Sigmoid colon (tissue), 7 donors: ENCODE data around the gene SGPP1. TPM values are rescaled to one million over a fixed set of nuclear protein-coding genes. Genes with fewer than 3 reads are reported as not detected.

ENCODE experiments used
- DNase-seq: peaks from one replicate; pipeline ENCODE4 v3.0.0-alpha.2; 2019
- H3K27ac ChIP-seq, 4 donors: fragments of 200-600 bp; sonication (generic); one replicate each; pipeline ENCODE4 v1.5.1; 2016 to 2019; ENCODE audit warnings: mild to moderate bottlenecking in 1 of 4
- H3K27me3 ChIP-seq, 3 donors: fragments of 200-600 bp; sonication (generic); one replicate each; pipeline ENCODE4 v1.5.1; 2019; ENCODE audit warnings: mild to moderate bottlenecking in 1 of 3
- H3K36me3 ChIP-seq, 4 donors: fragments of 200-600 bp; sonication (generic); one replicate each; pipeline ENCODE4 v1.5.1; 2016 to 2019
- H3K4me1 ChIP-seq, 4 donors: fragments of 200-600 bp; sonication (generic); one replicate each; pipeline ENCODE4 v1.5.1; 2017 to 2019
- H3K4me3 ChIP-seq, 4 donors: fragments of 200-600 bp; sonication (generic); one replicate each; pipeline ENCODE4 v1.5.1; 2017 to 2019; ENCODE audit warnings: mild to moderate bottlenecking in 2 of 4, moderate library complexity in 1 of 4
- H3K9me3 ChIP-seq, 4 donors: fragments of 200-600 bp in 3 of 4; sonication (generic) in 3 of 4; one replicate each; pipeline versions ENCODE4 v1.5.1 to v1.6.1; 2013 to 2019
- EP300 ChIP-seq, 4 donors: sonication (generic); formaldehyde crosslinking; IDR thresholded peaks; one replicate each; pipeline ENCODE4 v1.6.1; 2017; ENCODE audit warnings: antibody characterized with exemption in 4 of 4
- POLR2A ChIP-seq, 2 donors: fragments of 450-650 bp; IDR thresholded peaks; one replicate each; pipeline ENCODE4 v1.6.1; 2016; ENCODE audit warnings: antibody characterized with exemption in 2 of 2, mild to moderate bottlenecking in 2 of 2, moderate library complexity in 2 of 2
- POLR2AphosphoS5 ChIP-seq, 4 donors: sonication (generic); formaldehyde crosslinking; IDR thresholded peaks; one replicate each; pipeline ENCODE4 v1.6.1; 2017; ENCODE audit warnings: antibody characterized with exemption in 4 of 4
- WGBS, 2 donors: extraction: QIAGEN DNeasy Blood & Tissue Kit; methylation state at CpG; one replicate each; pipeline ENCODE4 v1.1.7; 2013; 5-methylcytosine and 5-hydroxymethylcytosine counted together
- intact Hi-C: fragments of 100-400 bp; cut with DNase I; formaldehyde crosslinking; loops from one replicate; pipeline ENCODE4 v1.15.1; 2023
- polyA plus RNA-seq, 3 donors: library from polyadenylated mRNA; stranded (reverse); fragments of 200-250 nt; gene quantifications; one replicate each; pipeline ENCODE4 v1.2.3, GENCODE V29; 2013
- total RNA-seq, 4 donors: library from RNA; depleted of rRNA; stranded (reverse); fragments of >200 nt; gene quantifications; one replicate each; pipeline ENCODE4 v1.1.0, GENCODE V29; 2016
- TF ChIP-seq, protein P1 (sequence below), 4 experiments: fragments of 450-650 bp in 3 of 4; fragments of 200-600 bp in 1 of 4; IDR thresholded peaks; one replicate each; pipeline ENCODE4 v1.5.1; 2016 to 2019; ENCODE audit warnings: antibody characterized with exemption in 4 of 4, mild to moderate bottlenecking in 3 of 4, moderate library complexity in 2 of 4
- donor health status: healthy with polysubstance abuse.
- donor health status: Bipolar disorder and iron deficiency.
- donor health status: healthy.

The SGPP1 gene
- total and polyA plus RNA-seq, 7 donors, result 2.4 to 20.9 (median 18.2) TPM

DNA sequence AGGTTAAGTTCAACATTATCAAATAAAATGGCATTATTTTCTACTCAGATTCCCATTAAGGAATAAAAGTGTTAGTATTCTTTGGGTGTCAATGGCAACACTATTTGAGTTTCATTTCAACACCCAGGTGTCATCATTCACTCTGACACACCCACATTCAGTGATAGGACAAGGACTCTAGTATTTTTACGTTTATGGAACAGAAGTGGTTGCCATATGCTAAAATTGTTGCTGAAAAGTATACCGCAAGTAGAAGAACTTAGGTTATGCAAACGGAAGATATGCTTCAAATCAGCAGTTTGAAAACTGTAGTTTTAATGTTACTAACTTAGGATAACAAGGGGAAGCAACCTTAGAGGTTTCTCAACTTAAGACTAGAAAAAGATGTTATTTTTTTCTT is 20.0 kb upstream of the SGPP1 start:
- 49 to 63% methylated on average over 3 of the region's 3 CpGs for WGBS, 2 donors
- H3K9me3 ChIP-seq, result no peaks in the 10 kb centered on the region
- H3K36me3 ChIP-seq, result no peaks in the 10 kb centered on the region
- no peak for TF ChIP-seq EP300 (IDR thresholded peaks at IDR 0.05)
- TF ChIP-seq POLR2A (IDR thresholded peaks at IDR 0.05), result no peak
- TF ChIP-seq, protein P1, sequence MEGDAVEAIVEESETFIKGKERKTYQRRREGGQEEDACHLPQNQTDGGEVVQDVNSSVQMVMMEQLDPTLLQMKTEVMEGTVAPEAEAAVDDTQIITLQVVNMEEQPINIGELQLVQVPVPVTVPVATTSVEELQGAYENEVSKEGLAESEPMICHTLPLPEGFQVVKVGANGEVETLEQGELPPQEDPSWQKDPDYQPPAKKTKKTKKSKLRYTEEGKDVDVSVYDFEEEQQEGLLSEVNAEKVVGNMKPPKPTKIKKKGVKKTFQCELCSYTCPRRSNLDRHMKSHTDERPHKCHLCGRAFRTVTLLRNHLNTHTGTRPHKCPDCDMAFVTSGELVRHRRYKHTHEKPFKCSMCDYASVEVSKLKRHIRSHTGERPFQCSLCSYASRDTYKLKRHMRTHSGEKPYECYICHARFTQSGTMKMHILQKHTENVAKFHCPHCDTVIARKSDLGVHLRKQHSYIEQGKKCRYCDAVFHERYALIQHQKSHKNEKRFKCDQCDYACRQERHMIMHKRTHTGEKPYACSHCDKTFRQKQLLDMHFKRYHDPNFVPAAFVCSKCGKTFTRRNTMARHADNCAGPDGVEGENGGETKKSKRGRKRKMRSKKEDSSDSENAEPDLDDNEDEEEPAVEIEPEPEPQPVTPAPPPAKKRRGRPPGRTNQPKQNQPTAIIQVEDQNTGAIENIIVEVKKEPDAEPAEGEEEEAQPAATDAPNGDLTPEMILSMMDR (IDR thresholded peaks at IDR 0.05), result no peak
- no peak for TF ChIP-seq POLR2AphosphoS5 (IDR thresholded peaks at IDR 0.05)
- H3K4me3 ChIP-seq, result no peak overlapping the region
- DNase-seq, result no peak
- H3K27me3 ChIP-seq, result no peaks in the 10 kb centered on the region
- no peak overlapping the region for H3K27ac ChIP-seq
- H3K4me1 ChIP-seq, result no peaks in the 10 kb centered on the region
- intact Hi-C loops, result no loop called here

DNA sequence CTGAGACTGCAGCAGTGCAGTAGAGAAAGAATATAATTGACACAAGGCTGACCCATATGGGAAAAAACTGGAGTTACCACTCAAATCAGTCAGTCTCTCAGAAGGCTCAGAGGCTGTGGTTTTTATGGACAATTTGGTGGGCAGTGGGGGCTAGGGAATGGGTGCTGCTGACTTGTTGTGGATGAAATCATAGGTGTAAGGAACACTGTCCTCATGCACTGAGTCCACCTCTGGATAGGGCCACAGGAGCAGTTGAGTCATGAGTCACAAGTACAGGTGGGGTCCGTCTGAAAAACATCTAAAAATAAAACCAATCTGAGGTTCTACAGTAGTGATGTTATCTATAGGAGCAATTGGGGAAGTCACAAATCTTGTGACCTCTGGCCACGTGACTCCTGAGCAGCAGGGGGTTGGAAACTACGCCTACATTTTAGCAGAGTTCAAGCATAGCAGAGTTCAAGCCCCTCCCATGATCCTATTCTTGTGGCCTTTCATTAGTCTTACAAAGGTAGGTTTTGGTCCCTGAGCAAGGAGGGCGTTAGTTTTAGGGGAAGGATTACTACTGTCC is 18.1 kb upstream of the SGPP1 start:
- Histone ChIP-seq H3K27ac (no peak overlapping the region), H3K9me3 (no peaks in the 10 kb centered on the region), H3K4me1 (no peaks in the 10 kb centered on the region), H3K4me3 (no peak overlapping the region), H3K36me3 (no peaks in the 10 kb centered on the region), H3K27me3 (no peaks in the 10 kb centered on the region)
- WGBS, 2 donors, result 10 to 31% methylated on average over 4 of the region's 4 CpGs
- no peak for DNase-seq
- intact Hi-C loops, result no loop called here
- TF ChIP-seq, protein P1 (IDR thresholded peaks at IDR 0.05), result no peak
- TF ChIP-seq POLR2A (IDR thresholded peaks at IDR 0.05) (no peak), EP300 (IDR thresholded peaks at IDR 0.05) (no peak), POLR2AphosphoS5 (IDR thresholded peaks at IDR 0.05) (no peak)

DNA sequence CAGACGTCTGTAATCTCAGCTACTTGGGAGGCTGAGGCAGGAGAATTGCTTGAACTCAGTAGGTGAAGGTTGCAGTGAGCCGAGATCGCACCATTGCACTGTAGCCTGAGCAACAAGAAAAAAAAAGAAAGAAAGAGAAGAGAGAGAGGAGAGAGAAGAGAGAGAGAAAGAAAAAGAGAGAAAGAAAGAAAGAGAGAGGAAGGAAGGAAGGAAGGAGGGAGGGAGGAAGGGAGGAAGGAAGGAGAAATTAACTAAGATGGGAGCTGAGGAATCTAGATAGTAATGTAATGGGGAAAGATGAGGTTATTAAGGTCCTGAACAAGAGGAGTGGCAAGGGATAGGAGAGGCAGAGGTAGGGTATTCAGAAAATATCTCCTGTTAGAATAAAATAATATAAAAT is 17.4 kb upstream of the SGPP1 start:
- Histone ChIP-seq H3K27me3 (no peaks in the 10 kb centered on the region), H3K4me1 (no peaks in the 10 kb centered on the region), H3K4me3 (no peak overlapping the region), H3K27ac (no peak overlapping the region), H3K9me3 (no peaks in the 10 kb centered on the region), H3K36me3 (no peaks in the 10 kb centered on the region)
- 86 to 89% methylated on average over 3 of the region's 3 CpGs for WGBS, 2 donors
- intact Hi-C loops, result no loop called here
- DNase-seq, result no peak
- TF ChIP-seq POLR2AphosphoS5 (IDR thresholded peaks at IDR 0.05) (no peak), POLR2A (IDR thresholded peaks at IDR 0.05) (no peak), EP300 (IDR thresholded peaks at IDR 0.05) (no peak)
- TF ChIP-seq, protein P1 (IDR thresholded peaks at IDR 0.05), result no peak

DNA sequence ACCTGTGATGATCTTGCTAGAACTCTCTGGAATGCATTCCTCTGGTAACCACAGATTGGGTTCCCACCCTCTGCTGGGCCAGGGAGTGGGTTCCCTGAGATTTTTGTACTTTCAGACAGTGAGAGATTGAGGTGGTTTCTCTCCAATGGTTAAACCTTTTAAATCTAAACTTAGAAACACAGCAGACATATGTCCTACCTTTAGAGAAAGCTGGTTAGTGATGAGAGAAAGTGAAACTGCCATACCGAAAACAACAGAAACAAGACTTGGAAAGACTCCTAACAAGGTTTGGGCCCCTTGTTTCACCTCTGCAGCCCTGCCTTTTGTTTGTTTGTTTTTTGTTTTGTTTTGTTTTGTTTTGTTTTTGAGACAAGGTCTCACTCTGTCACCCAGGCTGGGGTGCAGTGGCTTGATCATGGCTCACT is 9.7 kb upstream of the SGPP1 start:
- TF ChIP-seq EP300 (IDR thresholded peaks at IDR 0.05) (no peak), POLR2AphosphoS5 (IDR thresholded peaks at IDR 0.05) (no peak), POLR2A (IDR thresholded peaks at IDR 0.05) (no peak)
- TF ChIP-seq, protein P1 (IDR thresholded peaks at IDR 0.05), result no peak
- Histone ChIP-seq H3K4me3 (no peak overlapping the region), H3K4me1 (no peaks in the 10 kb centered on the region), H3K27me3 (no peaks in the 10 kb centered on the region), H3K27ac (no peak overlapping the region), H3K36me3 (no peaks in the 10 kb centered on the region), H3K9me3 (no peaks in the 10 kb centered on the region)
- intact Hi-C loops, result no loop called here
- WGBS, 2 donors, result 69 to 83% methylated on average over 1 of the region's 1 CpG
- DNase-seq, result no peak

DNA sequence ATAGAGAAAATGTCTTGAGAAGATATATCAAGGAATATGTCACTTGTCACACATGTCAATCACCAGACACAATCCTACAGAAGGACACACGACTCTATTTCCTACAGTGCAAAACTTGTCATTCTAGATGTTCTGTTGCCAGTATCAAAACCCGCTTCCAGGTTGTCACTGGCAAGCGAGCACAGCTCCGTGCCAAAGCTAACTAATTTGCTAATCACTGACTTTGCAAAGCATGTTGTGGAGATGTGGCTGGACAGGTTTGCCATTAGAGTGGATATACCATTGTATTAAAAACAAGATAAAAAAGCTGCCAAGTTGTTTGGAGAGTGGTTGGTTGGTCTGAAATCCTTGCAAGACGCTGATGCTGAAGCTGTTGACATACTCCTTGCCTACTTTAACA is 7.9 kb upstream of the SGPP1 start:
- H3K4me3 ChIP-seq, result no peak overlapping the region
- TF ChIP-seq EP300 (IDR thresholded peaks at IDR 0.05) (no peak), POLR2AphosphoS5 (IDR thresholded peaks at IDR 0.05) (no peak), POLR2A (IDR thresholded peaks at IDR 0.05) (no peak)
- TF ChIP-seq, protein P1 (IDR thresholded peaks at IDR 0.05), result no peak
- 87 to 93% methylated on average over 5 of the region's 5 CpGs for WGBS, 2 donors
- no peak overlapping the region for H3K27ac ChIP-seq
- no peaks in the 10 kb centered on the region for H3K9me3 ChIP-seq
- intact Hi-C loops, result no loop called here
- no peak for DNase-seq
- no peaks in the 10 kb centered on the region for H3K4me1 ChIP-seq
- H3K36me3 ChIP-seq, result no peaks in the 10 kb centered on the region
- no peaks in the 10 kb centered on the region for H3K27me3 ChIP-seq
